Mesodermal cell (in vitro differentiated cells): Measurements from ENCODE around the gene NRSN1.

Experiments
- H3K27ac ChIP-seq: 2 replicates; pipeline ENCODE4 v1.7.0; 2013; ENCODE audit warnings: mild to moderate bottlenecking, low read depth, low read length, moderate library complexity; ENCODE audit not compliant: severe bottlenecking
- H3K36me3 ChIP-seq: 2 replicates; pipeline ENCODE4 v1.7.1; 2013; ENCODE audit warnings: mild to moderate bottlenecking, low read length, moderate library complexity; ENCODE audit not compliant: control insufficient read depth, insufficient read depth
- H3K4me1 ChIP-seq: one replicate; pipeline ENCODE4 v1.7.1; 2013; ENCODE audit warnings: mild to moderate bottlenecking, low read length; ENCODE audit not compliant: insufficient read depth, control insufficient read depth, poor library complexity, severe bottlenecking
- H3K4me3 ChIP-seq: 2 replicates; pipeline ENCODE4 v1.7.0; 2013; ENCODE audit warnings: low read length, control low read depth, mild to moderate bottlenecking; ENCODE audit not compliant: insufficient read depth, poor library complexity, severe bottlenecking; ENCODE audit errors: extremely low read depth
- H3K9me3 ChIP-seq: 2 replicates; pipeline ENCODE4 v1.7.1; 2013; ENCODE audit warnings: mild to moderate bottlenecking, low read length, moderate library complexity; ENCODE audit not compliant: control insufficient read depth
- WGBS, 2 experiments: methylation state at CpG; one replicate each; pipeline ENCODE4 v1.1.5; 2013; ENCODE audit warnings: missing lambda C conversion rate in 2 of 2; ENCODE audit not compliant: insufficient coverage in 2 of 2; 5-methylcytosine and 5-hydroxymethylcytosine counted together

NRSN1 gene

DNA sequence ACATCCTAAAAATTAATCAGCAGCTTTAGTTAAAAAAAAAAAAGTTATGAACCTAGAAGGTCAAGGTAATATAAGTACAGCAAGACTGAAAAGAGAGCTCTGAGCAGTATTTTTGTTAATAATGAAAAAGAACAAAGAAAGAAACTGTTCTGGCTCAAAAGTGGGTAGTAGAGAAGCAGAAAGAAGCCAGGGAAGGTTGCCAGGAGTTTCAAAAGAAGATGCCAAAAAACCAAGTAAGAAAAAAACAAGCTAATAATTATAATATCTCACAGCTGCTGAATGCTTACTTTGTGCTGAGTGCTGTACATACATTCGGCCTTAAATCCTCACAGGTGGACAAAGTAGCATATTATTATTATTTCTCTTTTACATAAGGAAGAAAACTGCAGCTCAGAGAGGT, 31.9 kb downstream of the NRSN1 start:
- Histone ChIP-seq H3K27ac (no peak overlapping the region), H3K4me3 (no peak overlapping the region), H3K9me3 (no peaks in the 10 kb centered on the region), H3K4me1 (no peaks in the 10 kb centered on the region), H3K36me3 (no peaks in the 10 kb centered on the region)
- no CpG with 5 or more reads among the region's 1 CpG for WGBS, 2 experiments

DNA sequence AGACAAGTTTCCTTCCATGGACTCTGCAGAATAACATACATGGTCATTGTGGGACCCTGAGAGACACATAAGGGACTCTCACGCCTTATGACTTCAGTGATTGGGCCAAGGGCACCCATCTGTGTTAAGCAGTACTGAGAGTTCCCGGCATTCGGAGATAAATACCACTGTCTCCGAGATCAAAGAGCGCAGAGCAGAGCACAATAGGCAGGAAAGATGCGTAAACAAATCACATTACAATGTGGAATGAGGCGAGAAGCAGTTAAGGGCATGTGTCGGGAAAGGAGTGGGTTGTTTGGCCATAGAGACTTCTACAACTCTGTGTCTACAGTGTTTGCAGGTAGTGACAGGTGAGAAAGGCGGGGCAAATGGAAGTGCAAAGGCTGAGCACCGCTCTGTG, 57.6 kb downstream of the NRSN1 start:
- WGBS, 2 experiments = 77 to 86% methylated on average over 8 to 9 of the region's 10 CpGs
- H3K36me3 ChIP-seq = no peaks in the 10 kb centered on the region
- H3K4me3 ChIP-seq = no peak overlapping the region
- no peaks in the 10 kb centered on the region for H3K9me3 ChIP-seq
- no peaks in the 10 kb centered on the region for H3K4me1 ChIP-seq
- H3K27ac ChIP-seq = no peak overlapping the region

DNA sequence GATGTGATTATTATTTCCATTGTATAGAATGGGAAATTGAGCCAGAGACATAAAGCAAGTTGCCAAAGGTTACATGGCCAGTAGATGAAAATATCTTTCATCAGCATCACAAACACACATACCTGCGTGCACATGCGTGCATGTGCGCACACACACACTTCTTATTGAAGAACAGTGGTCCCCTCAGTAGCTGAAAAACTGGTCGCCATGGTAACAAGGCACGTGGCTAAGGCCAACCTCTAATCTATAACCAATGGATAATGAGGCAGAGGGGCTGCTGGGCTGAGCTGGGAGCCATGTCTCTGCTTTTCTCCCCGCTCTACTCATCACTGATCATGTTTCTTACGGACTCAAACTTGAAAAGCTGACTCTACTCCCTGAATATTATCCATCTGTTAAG, 60.3 kb downstream of the NRSN1 start:
- no peak overlapping the region for H3K4me3 ChIP-seq
- no peaks in the 10 kb centered on the region for H3K4me1 ChIP-seq
- no peaks in the 10 kb centered on the region for H3K9me3 ChIP-seq
- no peaks in the 10 kb centered on the region for H3K36me3 ChIP-seq
- no peak overlapping the region for H3K27ac ChIP-seq
- WGBS, 2 experiments = 71 to 75% methylated on average over 4 to 7 of the region's 7 CpGs

DNA sequence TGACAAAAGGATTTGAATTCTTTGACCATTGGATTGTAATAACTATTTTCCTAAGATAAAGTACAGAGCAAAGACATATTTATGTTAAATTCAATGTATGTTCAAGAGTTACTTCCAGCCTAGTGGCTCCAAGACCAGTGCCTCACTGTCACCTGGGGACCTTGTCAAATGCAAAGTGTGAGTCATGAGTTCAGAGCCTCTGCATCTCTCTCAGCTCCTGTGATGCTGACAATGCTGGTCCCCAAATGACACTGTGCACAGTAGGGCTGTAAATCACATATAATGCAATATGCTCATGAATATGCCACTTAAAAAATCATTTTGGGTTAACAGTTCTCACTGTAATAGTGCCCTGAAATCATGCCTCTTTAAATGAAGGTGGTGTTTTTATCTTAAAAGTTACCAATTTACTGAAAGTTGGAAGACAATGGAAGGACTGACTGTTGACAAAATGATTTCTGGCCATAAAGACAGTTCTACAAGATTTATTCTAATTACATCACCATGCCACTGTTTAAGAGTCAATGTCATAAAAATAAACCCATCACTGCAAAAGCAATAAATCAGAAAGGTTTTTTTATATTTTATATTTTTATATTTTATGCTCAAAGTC, 62.1 kb downstream of the NRSN1 start:
- no peak overlapping the region for H3K27ac ChIP-seq
- H3K9me3 ChIP-seq = no peaks in the 10 kb centered on the region
- no peaks in the 10 kb centered on the region for H3K4me1 ChIP-seq
- no peak overlapping the region for H3K4me3 ChIP-seq
- H3K36me3 ChIP-seq = no peaks in the 10 kb centered on the region

DNA sequence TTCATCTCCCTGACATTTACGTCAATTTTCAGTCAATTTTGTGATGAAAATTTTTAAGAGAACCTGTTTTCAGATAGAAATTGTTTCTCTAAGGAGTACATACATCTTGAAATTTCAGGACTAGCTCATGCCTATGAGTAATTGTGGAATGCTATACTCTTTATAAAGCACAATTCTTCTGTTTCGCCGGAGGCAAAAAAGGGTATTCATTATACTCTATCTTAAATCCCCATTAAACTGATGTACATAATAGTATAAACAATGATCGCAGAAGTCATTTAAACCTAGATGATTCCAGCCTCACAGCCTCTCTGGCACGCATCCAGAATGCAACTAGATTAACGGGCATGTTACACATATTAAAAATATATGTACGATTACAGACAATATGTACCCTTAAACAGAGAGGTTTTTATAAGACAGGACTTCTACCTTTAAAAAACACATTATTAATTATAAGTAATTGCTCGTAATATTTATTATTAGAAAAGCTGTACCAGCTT, 62.6 kb downstream of the NRSN1 start:
- Histone ChIP-seq H3K4me1 (no peaks in the 10 kb centered on the region), H3K27ac (no peak overlapping the region), H3K4me3 (no peak overlapping the region), H3K9me3 (no peaks in the 10 kb centered on the region), H3K36me3 (no peaks in the 10 kb centered on the region)
- WGBS, 2 experiments = no CpG with 5 or more reads among the region's 8 CpGs

DNA sequence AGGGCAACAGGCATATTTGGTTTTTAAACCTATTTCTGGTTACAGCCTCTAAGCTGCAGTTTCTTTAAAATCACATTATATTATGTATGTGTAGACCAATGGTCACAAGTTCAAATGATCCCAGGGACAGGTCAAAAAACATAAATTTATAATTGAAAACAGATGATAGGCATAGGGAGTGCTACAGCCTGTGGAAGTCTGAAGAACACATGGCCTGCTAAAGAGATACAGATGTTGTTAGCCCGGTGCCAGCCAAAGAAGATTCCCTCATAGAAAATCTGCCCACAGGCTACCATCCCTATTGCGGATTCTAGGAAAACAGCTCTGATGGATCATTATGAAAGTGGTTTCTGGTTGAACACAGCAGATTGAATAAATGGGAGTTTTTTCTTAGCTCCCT, 65.3 kb downstream of the NRSN1 start:
- no peak overlapping the region for H3K4me3 ChIP-seq
- H3K9me3 ChIP-seq = no peaks in the 10 kb centered on the region
- H3K27ac ChIP-seq = no peak overlapping the region
- no peaks in the 10 kb centered on the region for H3K36me3 ChIP-seq
- 100% methylated on average over 1 of the region's 2 CpGs; no CpG with 5 or more reads in 1 of the 2 experiments for WGBS, 2 experiments
- no peaks in the 10 kb centered on the region for H3K4me1 ChIP-seq

DNA sequence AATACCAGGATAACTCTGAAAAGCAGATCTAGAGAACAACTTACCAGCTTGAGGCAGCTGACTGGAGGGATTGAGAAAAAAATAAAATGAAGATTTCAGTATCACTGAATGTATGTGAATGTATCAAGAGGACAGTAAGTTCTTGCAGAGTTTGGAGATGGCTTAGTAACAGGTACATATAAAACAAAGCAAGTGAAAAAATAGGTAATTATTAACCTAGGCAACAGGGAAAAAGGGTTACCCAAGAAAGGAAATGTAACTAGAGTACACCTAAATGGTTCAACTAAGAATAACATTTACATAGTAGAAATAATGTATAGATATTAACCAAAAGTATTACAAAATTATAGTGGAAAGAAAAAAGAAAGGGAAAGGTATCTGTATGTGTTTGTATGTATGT, 67.3 kb downstream of the NRSN1 start:
- no peak overlapping the region for H3K27ac ChIP-seq
- no peaks in the 10 kb centered on the region for H3K4me1 ChIP-seq
- H3K9me3 ChIP-seq = no peaks in the 10 kb centered on the region
- H3K4me3 ChIP-seq = no peak overlapping the region
- H3K36me3 ChIP-seq = no peaks in the 10 kb centered on the region

DNA sequence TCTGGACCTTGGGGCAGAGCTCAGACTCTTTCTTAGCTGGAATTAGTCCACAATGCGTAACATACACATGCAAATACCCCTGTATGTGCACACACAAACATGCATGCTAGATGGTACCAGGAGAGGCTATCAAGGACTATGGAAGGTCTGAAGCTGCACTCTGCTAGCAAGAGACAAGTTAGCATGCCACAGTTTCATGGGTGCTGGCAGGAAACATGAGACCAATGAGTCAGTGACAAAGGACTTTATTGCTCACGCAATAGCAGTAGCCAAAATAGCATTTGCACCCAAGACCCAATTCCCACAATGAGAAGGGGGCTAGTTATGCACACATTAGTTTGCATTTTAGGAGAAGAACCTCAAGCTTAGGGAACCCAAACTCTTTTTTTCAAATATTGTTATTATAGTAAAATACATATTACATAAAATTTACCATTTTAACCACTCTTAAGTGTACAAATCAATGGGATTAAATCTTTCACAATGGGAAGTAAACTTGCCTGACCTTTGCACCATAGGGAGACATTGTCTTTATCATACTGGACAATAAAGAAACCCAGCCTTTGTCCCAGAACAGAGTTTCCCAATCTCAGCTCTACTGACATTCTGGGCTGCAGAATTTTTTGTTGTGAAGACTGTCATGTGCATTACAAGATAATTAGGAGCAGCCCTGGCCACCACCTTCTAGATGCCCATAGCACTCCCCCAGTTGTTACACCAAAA, 69.1 kb downstream of the NRSN1 start:
- 100% methylated on average over 1 of the region's 2 CpGs; no CpG with 5 or more reads in 1 of the 2 experiments for WGBS, 2 experiments
- H3K27ac ChIP-seq = no peak overlapping the region
- H3K4me3 ChIP-seq = no peak overlapping the region
- H3K9me3 ChIP-seq = no peaks in the 10 kb centered on the region
- no peaks in the 10 kb centered on the region for H3K4me1 ChIP-seq
- H3K36me3 ChIP-seq = no peaks in the 10 kb centered on the region

DNA sequence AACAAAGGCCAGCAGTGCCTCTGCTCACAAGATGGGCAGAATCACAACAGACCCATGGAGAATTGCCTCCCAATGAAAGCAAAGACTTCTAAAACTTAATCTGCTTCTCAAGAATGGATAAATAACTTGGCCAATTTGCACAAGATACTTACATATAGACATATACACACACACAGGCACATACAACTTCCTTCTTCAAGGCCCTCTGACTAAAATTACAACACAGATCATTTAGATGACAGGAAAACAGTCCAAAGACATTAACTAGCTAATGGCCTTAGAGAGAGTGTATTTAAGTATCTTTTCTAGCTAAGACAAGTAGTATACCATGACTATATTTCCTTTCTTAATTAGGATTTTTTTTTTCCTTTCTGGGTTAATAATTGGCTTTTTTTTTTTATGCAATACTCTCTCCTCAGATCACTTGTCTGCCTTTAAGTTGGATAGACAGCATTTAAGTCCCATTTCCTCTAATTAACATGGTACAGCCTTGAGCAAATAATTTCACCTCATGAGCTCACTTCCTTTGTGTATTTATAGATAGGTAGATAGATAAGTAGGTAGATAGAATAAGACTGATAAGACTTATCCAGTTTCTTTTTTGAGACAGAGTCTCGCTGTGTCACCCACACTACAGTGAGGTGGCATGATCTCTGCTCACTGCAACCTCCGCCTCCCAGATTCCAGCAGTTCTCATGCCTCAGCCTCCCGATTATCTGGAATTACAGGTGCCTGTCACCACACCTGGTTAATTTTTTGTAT, 70.0 kb downstream of the NRSN1 start:
- no peak overlapping the region for H3K4me3 ChIP-seq
- H3K27ac ChIP-seq = no peak overlapping the region

More for the DNA sequence above, 70.0 kb downstream of the NRSN1 start:
- 79 to 100% methylated on average over 2 to 3 of the region's 3 CpGs for WGBS, 2 experiments
- H3K4me1 ChIP-seq = no peaks in the 10 kb centered on the region
- no peaks in the 10 kb centered on the region for H3K9me3 ChIP-seq
- H3K36me3 ChIP-seq = no peaks in the 10 kb centered on the region
